GM12801 (cell line): ENCODE results near the gene RSPO4.

Source experiments
- CTCF ChIP-seq: IDR thresholded peaks from one replicate; pipeline ENCODE4 v1.5.1; 2011; ENCODE audit warnings: control low read depth; ENCODE audit not compliant: insufficient read length; ENCODE audit errors: extremely low read depth

The RSPO4 gene

GRCh38 chr20:962683-963082, 39.4 kb downstream of the RSPO4 start:
- TF ChIP-seq CTCF, result no peak

- TF ChIP-seq CTCF, result no peak
Measured at GRCh38 chr20:962223-962622, 39.9 kb downstream of the RSPO4 start.

- TF ChIP-seq CTCF, result no peak
Measured at GRCh38 chr20:961768-962167, 40.3 kb downstream of the RSPO4 start.

GRCh38 chr20:959996-960615, 42.0 kb downstream of the RSPO4 start:
- TF ChIP-seq CTCF, result no peak

GRCh38 chr20:958936-959815, 42.9 kb downstream of the RSPO4 start:
- no peak for TF ChIP-seq CTCF

GRCh38 chr20:957544-957943, 44.6 kb downstream of the RSPO4 start:
- TF ChIP-seq CTCF, result no peak

GRCh38 chr20:956330-956951, 45.7 kb downstream of the RSPO4 start:
- TF ChIP-seq CTCF, result no peak
